Parathyroid adenoma (tissue), 2 donors: ENCODE measurements around the gene TRABD.

ENCODE experiments used
- H2AFZ ChIP-seq: fragments of 300-600 bp; sonication (generic); one replicate; pipeline ENCODE4 v1.7.0; 2017; ENCODE audit warnings: antibody characterized with exemption, mild to moderate bottlenecking
- H3K27ac ChIP-seq: fragments of 300-600 bp; sonication (generic); one replicate; pipeline ENCODE4 v1.7.0; 2017
- H3K27me3 ChIP-seq: fragments of 300-600 bp; sonication (generic); one replicate; pipeline ENCODE4 v1.7.0; 2017; ENCODE audit warnings: low read length; ENCODE audit not compliant: control insufficient read depth, insufficient read depth
- H3K36me3 ChIP-seq: fragments of 300-600 bp; sonication (generic); one replicate; pipeline ENCODE4 v1.7.0; 2017; ENCODE audit warnings: low read length; ENCODE audit not compliant: control insufficient read depth, insufficient read depth
- H3K4me1 ChIP-seq: fragments of 300-600 bp; sonication (generic); one replicate; pipeline ENCODE4 v1.7.0; 2017; ENCODE audit warnings: control low read depth
- H3K4me2 ChIP-seq: fragments of 300-600 bp; sonication (generic); one replicate; pipeline ENCODE4 v1.7.0; 2017; ENCODE audit warnings: low read length
- H3K4me3 ChIP-seq: fragments of 300-600 bp; sonication (generic); one replicate; pipeline ENCODE4 v1.7.0; 2017; ENCODE audit warnings: low read depth, low read length
- H3K79me2 ChIP-seq: fragments of 300-600 bp; sonication (generic); one replicate; pipeline ENCODE4 v1.7.0; 2017; ENCODE audit warnings: control low read depth
- H3K9ac ChIP-seq: fragments of 300-600 bp; sonication (generic); one replicate; pipeline ENCODE4 v1.7.0; 2017; ENCODE audit warnings: mild to moderate bottlenecking
- H3K9me3 ChIP-seq: fragments of 300-600 bp; sonication (generic); one replicate; pipeline ENCODE4 v1.7.0; 2017; ENCODE audit warnings: low read length; ENCODE audit not compliant: control insufficient read depth
- TF ChIP-seq, protein P1 (sequence below): fragments of 300-600 bp; sonication (generic); IDR thresholded peaks from one replicate; pipeline ENCODE4 v1.7.0; 2017; ENCODE audit warnings: antibody characterized with exemption, mild to moderate bottlenecking
- donor health status: primary hyperparathyroidism.

The TRABD gene

DNA sequence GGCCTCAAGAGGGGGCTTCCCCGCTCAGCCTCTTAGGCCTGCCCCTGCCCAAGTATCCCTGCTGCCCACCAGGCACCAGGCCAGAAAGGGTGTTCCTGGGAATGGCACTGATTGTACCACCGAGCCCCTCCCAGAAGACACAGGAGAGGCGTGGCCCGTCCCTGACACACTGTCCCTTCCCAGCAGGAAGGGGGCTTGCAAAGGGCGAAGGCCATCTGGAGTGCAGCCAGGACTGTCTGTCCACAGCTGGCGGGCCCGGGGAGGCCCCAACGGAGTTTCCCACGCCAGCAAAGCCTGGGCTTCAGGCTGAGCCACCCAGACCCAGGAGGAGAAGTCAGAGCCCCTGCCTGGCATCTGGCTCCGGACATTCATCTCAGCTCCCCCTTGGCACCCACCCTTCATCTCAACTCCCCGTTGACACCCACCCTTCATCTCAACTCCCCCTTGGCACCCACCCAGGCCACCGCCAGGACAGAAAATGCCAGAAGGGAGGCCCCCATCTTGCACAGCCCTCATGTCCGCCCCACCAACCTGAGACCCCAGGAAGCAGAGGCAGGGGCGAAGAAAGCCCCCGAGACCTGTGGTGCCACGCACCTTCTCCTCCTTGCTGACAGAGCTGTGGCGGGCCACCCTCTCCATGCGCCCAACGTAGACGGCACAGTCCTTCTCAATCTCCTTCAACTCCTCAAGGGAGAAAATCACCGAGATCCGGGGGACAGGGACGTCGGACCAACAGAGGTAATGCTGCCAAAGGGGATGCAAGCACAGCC is 39.7 kb downstream of the TRABD start:
- no peaks in the 10 kb centered on the region for H3K36me3 ChIP-seq
- no peak overlapping the region for H3K4me3 ChIP-seq
- H3K27ac ChIP-seq, result no peak overlapping the region
- H3K9ac ChIP-seq, result no peak overlapping the region
- no peak overlapping the region for H2AFZ ChIP-seq
- no peaks in the 10 kb centered on the region for H3K4me1 ChIP-seq
- TF ChIP-seq, protein P1, sequence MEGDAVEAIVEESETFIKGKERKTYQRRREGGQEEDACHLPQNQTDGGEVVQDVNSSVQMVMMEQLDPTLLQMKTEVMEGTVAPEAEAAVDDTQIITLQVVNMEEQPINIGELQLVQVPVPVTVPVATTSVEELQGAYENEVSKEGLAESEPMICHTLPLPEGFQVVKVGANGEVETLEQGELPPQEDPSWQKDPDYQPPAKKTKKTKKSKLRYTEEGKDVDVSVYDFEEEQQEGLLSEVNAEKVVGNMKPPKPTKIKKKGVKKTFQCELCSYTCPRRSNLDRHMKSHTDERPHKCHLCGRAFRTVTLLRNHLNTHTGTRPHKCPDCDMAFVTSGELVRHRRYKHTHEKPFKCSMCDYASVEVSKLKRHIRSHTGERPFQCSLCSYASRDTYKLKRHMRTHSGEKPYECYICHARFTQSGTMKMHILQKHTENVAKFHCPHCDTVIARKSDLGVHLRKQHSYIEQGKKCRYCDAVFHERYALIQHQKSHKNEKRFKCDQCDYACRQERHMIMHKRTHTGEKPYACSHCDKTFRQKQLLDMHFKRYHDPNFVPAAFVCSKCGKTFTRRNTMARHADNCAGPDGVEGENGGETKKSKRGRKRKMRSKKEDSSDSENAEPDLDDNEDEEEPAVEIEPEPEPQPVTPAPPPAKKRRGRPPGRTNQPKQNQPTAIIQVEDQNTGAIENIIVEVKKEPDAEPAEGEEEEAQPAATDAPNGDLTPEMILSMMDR, result no peak
- peaks cover 2% of the 10 kb centered on the region for H3K79me2 ChIP-seq
- H3K4me2 ChIP-seq, result no peak overlapping the region
- no peaks in the 10 kb centered on the region for H3K9me3 ChIP-seq
- no peaks in the 10 kb centered on the region for H3K27me3 ChIP-seq

DNA sequence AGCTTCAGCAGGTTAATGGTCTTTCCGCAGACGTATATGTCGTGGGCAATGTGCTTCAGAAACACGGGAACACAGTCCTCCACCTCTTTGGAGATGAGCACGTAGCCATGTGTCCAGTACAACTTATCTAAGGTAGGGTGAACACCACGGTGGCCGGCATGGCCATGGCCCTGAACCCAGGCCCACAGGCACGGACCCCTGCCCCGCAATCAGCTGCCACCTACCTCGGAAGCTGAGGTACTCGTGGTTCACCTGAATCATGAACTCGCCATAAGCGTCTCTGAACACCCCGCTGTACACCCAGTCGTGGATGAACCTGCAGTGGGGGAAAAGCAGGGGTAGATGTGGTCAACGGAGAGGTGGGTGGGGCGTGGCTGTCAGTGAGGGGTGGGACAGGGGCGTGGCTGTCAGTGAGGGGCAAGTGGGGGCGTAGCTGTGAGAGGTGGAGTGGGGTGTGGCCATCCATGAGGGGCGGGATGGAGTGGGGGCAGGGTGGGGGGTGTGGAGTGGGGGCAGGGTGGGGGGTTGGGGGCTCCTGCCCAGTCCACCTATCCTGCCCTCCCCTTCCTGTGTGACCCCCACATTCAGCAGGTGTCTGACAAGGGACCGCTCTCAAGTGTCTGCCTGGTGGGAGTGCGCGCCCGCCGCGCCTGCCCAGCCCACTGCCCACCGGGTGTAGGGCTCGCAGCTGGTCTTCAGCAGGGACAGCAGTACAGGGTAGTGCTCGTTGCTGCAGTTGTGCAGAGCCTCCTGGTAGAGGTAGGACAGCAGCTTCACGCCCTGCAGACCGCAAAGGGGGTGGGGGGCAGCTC is 40.6 kb downstream of the TRABD start:
- no peaks in the 10 kb centered on the region for H3K27me3 ChIP-seq
- no peak overlapping the region for H2AFZ ChIP-seq
- TF ChIP-seq, protein P1, result no peak
- H3K9me3 ChIP-seq, result no peaks in the 10 kb centered on the region
- no peak overlapping the region for H3K4me3 ChIP-seq
- H3K79me2 ChIP-seq, result peaks cover 2% of the 10 kb centered on the region
- H3K9ac ChIP-seq, result no peak overlapping the region
- H3K36me3 ChIP-seq, result no peaks in the 10 kb centered on the region
- H3K4me1 ChIP-seq, result no peaks in the 10 kb centered on the region
- no peak overlapping the region for H3K4me2 ChIP-seq
- no peak overlapping the region for H3K27ac ChIP-seq

DNA sequence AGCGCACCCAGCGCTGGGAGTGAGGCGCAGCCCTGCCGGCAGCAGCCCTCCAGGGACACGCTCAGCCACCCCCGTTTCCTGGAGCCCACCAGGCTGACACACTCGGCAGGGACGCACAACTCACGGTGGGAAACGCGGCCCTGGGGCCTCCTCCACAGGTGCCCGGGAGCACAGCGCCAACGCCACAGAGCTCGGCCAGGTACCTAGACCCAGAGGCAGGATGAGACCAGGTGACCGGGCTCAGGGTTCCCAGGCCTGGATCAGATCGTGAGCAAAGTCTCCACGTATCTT is 41.1 kb downstream of the TRABD start:
- H3K4me3 ChIP-seq, result no peak overlapping the region
- no peaks in the 10 kb centered on the region for H3K36me3 ChIP-seq
- H3K27ac ChIP-seq, result no peak overlapping the region
- H2AFZ ChIP-seq, result no peak overlapping the region
- H3K9me3 ChIP-seq, result no peaks in the 10 kb centered on the region
- peaks cover 2% of the 10 kb centered on the region for H3K79me2 ChIP-seq
- H3K9ac ChIP-seq, result no peak overlapping the region
- TF ChIP-seq, protein P1, result no peak
- H3K4me1 ChIP-seq, result no peaks in the 10 kb centered on the region
- H3K27me3 ChIP-seq, result no peaks in the 10 kb centered on the region
- H3K4me2 ChIP-seq, result no peak overlapping the region

DNA sequence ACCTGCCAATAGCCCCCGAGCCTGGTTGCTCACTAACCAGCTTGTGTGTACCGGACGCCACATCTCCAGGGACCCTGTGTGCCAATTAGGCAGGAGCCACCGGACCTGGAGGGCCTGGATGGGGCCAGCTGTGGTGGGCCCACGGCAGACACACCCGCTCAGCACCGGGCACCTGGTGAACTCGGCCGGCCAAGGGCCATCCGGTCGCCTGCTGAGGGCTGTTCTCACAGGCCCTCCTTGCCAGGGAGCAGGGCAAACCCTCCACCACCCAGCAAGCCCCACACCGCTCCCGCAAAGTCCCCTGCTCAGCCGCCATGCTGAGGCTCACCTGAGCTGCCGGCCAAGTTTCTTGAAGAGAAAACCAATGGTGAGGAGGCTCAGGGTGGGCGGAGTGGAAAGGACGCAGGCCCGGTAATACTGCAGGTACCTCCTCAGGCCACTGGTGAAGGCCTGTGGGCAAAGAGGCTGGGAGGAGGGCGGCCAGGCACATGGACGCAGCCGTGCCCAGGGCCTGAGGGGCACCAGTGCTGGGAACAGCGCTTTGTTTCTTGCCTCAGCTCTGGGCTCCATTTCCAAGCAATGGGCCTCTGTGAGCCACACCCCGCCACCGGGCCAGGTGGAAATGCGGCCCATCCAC is 42.0 kb downstream of the TRABD start:
- H3K27me3 ChIP-seq, result no peaks in the 10 kb centered on the region
- H3K36me3 ChIP-seq, result no peaks in the 10 kb centered on the region
- H3K9me3 ChIP-seq, result no peaks in the 10 kb centered on the region
- H3K79me2 ChIP-seq, result peaks cover 2% of the 10 kb centered on the region
- TF ChIP-seq, protein P1, result no peak
- no peak overlapping the region for H3K9ac ChIP-seq
- H3K4me2 ChIP-seq, result no peak overlapping the region
- H3K27ac ChIP-seq, result no peak overlapping the region
- no peak overlapping the region for H3K4me3 ChIP-seq
- H3K4me1 ChIP-seq, result no peaks in the 10 kb centered on the region
- H2AFZ ChIP-seq, result no peak overlapping the region
